Testis (tissue), 2 donors: ENCODE data around the gene RIC3.

Source experiments
- POLR2A ChIP-seq: fragments of 450-650 bp; IDR thresholded peaks from one replicate; pipeline ENCODE4 v1.6.1; 2017; ENCODE audit warnings: antibody characterized with exemption, mild to moderate bottlenecking, moderate library complexity
- TF ChIP-seq, protein P1 (sequence below), 3 experiments: fragments of 450-650 bp in 2 of 3; fragments of 200-600 bp in 1 of 3; sonication (generic) in 1 of 3; IDR thresholded peaks; one replicate each; pipeline ENCODE4 v1.5.1; 2016 to 2019; ENCODE audit warnings: antibody characterized with exemption in 3 of 3, mild to moderate bottlenecking in 2 of 3, moderate library complexity in 1 of 3

DNA sequence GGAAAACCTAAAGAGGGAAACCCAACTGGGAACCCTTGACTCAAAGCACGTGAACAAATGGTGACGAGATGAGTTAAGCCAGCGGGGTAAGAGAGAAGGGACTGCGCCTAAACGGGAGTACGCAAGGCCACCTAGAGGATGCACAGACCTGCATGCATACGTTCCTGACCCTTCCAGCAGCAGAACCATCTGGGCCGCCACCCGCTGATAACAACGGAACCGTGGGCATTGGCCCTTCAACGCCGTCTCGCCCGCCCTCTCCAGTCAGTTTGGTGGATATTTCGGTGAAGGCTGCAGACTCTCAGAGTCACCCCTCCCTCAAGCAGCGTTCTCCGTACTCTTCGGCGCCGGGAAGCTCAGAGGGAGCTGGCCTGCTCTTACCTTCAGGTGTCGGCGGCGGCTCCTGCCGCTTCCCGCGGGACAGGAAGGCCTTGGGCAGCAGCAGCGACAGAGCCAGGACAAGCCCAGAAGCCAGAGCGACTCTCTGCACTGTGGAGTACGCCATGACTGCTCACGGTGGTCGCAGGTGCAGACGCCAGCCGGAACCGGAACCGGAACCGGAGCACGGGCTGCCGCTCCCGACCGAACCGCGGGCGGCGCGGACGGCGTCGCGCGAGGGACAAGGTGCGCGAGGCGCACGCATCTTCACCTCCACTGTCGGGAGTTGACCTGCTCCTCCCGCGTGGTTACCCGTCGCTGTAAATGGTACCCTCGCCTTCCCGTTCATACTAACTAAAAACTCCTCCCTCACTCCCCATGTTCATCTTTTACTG lies at the start of gene RIC3:
- TF ChIP-seq, protein P1, sequence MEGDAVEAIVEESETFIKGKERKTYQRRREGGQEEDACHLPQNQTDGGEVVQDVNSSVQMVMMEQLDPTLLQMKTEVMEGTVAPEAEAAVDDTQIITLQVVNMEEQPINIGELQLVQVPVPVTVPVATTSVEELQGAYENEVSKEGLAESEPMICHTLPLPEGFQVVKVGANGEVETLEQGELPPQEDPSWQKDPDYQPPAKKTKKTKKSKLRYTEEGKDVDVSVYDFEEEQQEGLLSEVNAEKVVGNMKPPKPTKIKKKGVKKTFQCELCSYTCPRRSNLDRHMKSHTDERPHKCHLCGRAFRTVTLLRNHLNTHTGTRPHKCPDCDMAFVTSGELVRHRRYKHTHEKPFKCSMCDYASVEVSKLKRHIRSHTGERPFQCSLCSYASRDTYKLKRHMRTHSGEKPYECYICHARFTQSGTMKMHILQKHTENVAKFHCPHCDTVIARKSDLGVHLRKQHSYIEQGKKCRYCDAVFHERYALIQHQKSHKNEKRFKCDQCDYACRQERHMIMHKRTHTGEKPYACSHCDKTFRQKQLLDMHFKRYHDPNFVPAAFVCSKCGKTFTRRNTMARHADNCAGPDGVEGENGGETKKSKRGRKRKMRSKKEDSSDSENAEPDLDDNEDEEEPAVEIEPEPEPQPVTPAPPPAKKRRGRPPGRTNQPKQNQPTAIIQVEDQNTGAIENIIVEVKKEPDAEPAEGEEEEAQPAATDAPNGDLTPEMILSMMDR (IDR thresholded peaks at IDR 0.05), result peak in 1 of 3 experiments; percentile 10
- TF ChIP-seq POLR2A, result no peak
